HG03521 (cell line): ENCODE measurements around the gene GJA3.
A peak's percentile ranks its signal among the peaks of the same experiment; 100 is the strongest.

Source experiments
- ATAC-seq: cut with Tn5 transposase; IDR thresholded peaks from one replicate; pipeline ENCODE4 v1.9.1; 2021; ENCODE audit warnings: mild to moderate bottlenecking, moderate library complexity; ENCODE audit not compliant: unreplicated experiment

Gene GJA3

GRCh38 chr13:20129076-20129475, 31.8 kb downstream of the GJA3 start:
- no peak for ATAC-seq

- peak; percentile 8 for ATAC-seq
Measured at GRCh38 chr13:20128459-20128931, 32.4 kb downstream of the GJA3 start.

GRCh38 chr13:20127562-20128458, 33.0 kb downstream of the GJA3 start:
- ATAC-seq = peak; percentile 66

- no peak for ATAC-seq
Measured at GRCh38 chr13:20127262-20127561, 33.6 kb downstream of the GJA3 start.

- ATAC-seq = no peak
Measured at GRCh38 chr13:20126541-20127261, 34.2 kb downstream of the GJA3 start.

- ATAC-seq = no peak
Measured at GRCh38 chr13:20125783-20126165, 35.1 kb downstream of the GJA3 start.

GRCh38 chr13:20125129-20125782, 35.6 kb downstream of the GJA3 start:
- ATAC-seq = no peak

GRCh38 chr13:20124303-20124702, 36.5 kb downstream of the GJA3 start:
- ATAC-seq = no peak

- no peak for ATAC-seq
Measured at GRCh38 chr13:20121159-20121525, 39.7 kb downstream of the GJA3 start.

- ATAC-seq = no peak
Measured at GRCh38 chr13:20119960-20120359, 40.9 kb downstream of the GJA3 start.

- no peak for ATAC-seq
Measured at GRCh38 chr13:20118268-20119140, 42.3 kb downstream of the GJA3 start.

GRCh38 chr13:20116213-20116612, 44.6 kb downstream of the GJA3 start:
- ATAC-seq = no peak

- ATAC-seq = no peak
Measured at GRCh38 chr13:20114066-20114610, 46.7 kb downstream of the GJA3 start.

GRCh38 chr13:20109037-20109436, 51.8 kb downstream of the GJA3 start:
- no peak for ATAC-seq

- ATAC-seq = no peak
Measured at GRCh38 chr13:20106742-20107141, 54.1 kb downstream of the GJA3 start.

GRCh38 chr13:20105161-20105689, 55.6 kb downstream of the GJA3 start:
- no peak for ATAC-seq

- no peak for ATAC-seq
Measured at GRCh38 chr13:20102525-20103180, 58.2 kb downstream of the GJA3 start.

GRCh38 chr13:20101467-20102316, 59.2 kb downstream of the GJA3 start:
- ATAC-seq = no peak

- no peak for ATAC-seq
Measured at GRCh38 chr13:20099319-20099718, 61.5 kb downstream of the GJA3 start.
